ENCODE results near the gene RUNX3. TPM values are rescaled to one million over a fixed set of nuclear protein-coding genes. Genes with fewer than 3 reads are reported as not detected.
A peak's percentile ranks its signal among the peaks of the same experiment; 100 is the strongest.
"Not testable (repeated sequence)": the region's sequence is repeated elsewhere in the genome, so short reads cannot be mapped to it uniquely, and the experiment has no call there.

The RUNX3 gene
- total RNA-seq = not detected in 2 replicates
- not detected in 2 replicates for polyA plus RNA-seq
- polyA plus RNA-seq (2011; cell fraction: cytosol; rRNA removed) = not detected in 2 replicates
- polyA plus RNA-seq (2011; cell fraction: nucleus; rRNA removed) = not detected in 2 replicates
- not detected in 2 replicates for polyA plus RNA-seq (2012)
- not detected in 2 replicates for polyA minus RNA-seq
- polyA minus RNA-seq (2011; cell fraction: cytosol; rRNA and poly(A)+ RNA removed) = not detected
- polyA minus RNA-seq (2011; cell fraction: nucleus; rRNA and poly(A)+ RNA removed) = not detected in 2 replicates
- Bru-seq, nascent RNA = percentile 4 among the genes with signal in this experiment
- percentile 2 among the genes with signal in this experiment for BruChase-seq, experiment 1, labeled RNA remaining after a 6-hour chase
- percentile 2 among the genes with signal in this experiment for BruChase-seq, experiment 2, labeled RNA remaining after a 2-hour chase
- long read RNA-seq = 0 reads

DNA sequence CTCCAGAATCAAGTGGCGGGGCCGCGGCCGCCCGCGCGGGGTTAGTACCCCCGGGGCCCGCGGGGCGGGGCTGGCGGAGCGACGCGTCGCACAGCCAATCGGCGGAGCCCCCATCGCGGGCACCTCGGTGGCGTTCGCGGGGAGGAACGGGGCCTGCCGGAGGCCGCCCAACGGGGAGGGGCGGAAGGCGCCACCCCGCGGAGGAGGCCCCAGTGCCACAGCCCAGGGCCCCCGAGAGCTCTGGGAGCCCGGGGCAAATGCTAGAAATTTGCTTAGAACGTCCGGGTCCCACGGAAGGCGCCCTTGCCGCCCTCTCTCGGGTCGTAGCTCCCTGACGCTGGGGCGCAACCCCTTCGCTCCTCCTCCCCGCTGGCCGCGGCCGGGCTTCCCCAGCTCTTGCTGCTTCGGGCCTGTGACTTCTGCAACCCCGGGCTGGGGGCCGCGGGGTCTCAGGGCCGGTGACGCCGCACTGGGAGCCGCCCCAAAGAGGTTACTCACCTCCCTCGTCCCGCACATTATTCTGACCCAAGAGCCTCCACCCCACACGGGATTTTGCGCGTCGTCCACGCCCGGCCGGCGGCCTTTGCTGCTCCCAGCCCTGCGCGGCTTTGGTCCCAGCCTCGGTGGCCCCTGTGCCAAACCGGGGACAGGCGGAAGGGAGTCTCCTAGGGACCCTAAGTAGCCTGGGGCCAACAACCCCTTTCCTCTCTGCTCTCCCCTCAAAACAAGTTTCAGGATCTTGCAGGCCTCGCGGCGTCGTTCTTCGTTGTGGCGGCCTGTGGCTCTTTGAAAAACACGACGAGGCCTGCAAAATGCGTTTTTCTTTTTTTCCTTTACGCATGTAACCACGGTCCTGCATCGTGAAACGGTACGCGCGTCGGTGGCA, at the start of gene RUNX3:
Gene RUNX3, minus strand, starts transcription at position 17 of the 886 bp plus-strand sequence. CDS start 408 bp downstream, outside the sequence.
- no peak within 1 kb of the TSS for H3K9ac ChIP-seq (replicated peaks; ENCODE audit: extremely low read depth, insufficient read depth, low read length)
- dilution Hi-C loops (cut with MboI; ENCODE audit: extremely low pct_ligation_motif_present, low sequenced_read_pairs) (no loop called here), intact Hi-C loops (cut with micrococcal nuclease) (loop anchor here (5.0 kb wide), 1 partner anchor 272 kb away; no protein-coding TSS in a partner anchor)
- H3K27me3 ChIP-seq (ENCODE audit: control insufficient read depth in 2 of 2, insufficient read depth in 2 of 2, low read length in 2 of 2) = peaks cover 90 to 91% of the 10 kb centered on the region in 2 experiments
- no peaks in the 10 kb centered on the region for H3K9me3 ChIP-seq (replicated peaks; ENCODE audit: control insufficient read depth, insufficient read depth, low read length)
- H4K20me1 ChIP-seq (replicated peaks; ENCODE audit: control insufficient read depth, extremely low read depth, insufficient read depth, low read length) = no peaks in the 10 kb centered on the region
- ChIA-PET CTCF (interaction anchor here (0.7 to 2.9 kb wide), 3 partner anchors 10 to 171 kb away, joined by 3 to 16 read pairs (median 3); no protein-coding TSS in a partner anchor), POLR2A (no interaction called here)
- H3K4me2 ChIP-seq (ENCODE audit: insufficient read depth, low read length) = no peak within 1 kb of the TSS
- no peak for DNase-seq (ENCODE audit: low read depth, low spot score)
- no peaks in the 10 kb centered on the region for H3K36me3 ChIP-seq (ENCODE audit: control insufficient read depth in 2 of 2, extremely low read depth in 1 of 2, insufficient read depth in 2 of 2, low read length in 2 of 2)
- no TSS peak for BruUV-seq (replicated peaks)
- no peak within 1 kb of the TSS for H3K27ac ChIP-seq (ENCODE audit: insufficient read depth, low read depth, low read length)
- H3K9me1 ChIP-seq (replicated peaks; ENCODE audit: control insufficient read depth, extremely low read depth, insufficient read depth, low read length) = no peaks in the 10 kb centered on the region
- no peak for TF ChIP-seq POLR2A (IDR thresholded peaks at IDR 0.05; ENCODE audit: low read depth, low read length)
- TF ChIP-seq, protein P1, sequence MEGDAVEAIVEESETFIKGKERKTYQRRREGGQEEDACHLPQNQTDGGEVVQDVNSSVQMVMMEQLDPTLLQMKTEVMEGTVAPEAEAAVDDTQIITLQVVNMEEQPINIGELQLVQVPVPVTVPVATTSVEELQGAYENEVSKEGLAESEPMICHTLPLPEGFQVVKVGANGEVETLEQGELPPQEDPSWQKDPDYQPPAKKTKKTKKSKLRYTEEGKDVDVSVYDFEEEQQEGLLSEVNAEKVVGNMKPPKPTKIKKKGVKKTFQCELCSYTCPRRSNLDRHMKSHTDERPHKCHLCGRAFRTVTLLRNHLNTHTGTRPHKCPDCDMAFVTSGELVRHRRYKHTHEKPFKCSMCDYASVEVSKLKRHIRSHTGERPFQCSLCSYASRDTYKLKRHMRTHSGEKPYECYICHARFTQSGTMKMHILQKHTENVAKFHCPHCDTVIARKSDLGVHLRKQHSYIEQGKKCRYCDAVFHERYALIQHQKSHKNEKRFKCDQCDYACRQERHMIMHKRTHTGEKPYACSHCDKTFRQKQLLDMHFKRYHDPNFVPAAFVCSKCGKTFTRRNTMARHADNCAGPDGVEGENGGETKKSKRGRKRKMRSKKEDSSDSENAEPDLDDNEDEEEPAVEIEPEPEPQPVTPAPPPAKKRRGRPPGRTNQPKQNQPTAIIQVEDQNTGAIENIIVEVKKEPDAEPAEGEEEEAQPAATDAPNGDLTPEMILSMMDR (IDR thresholded peaks at IDR 0.05; ENCODE audit: extremely low read depth in 1 of 2, insufficient read depth in 1 of 2, low read depth in 1 of 2, low read length in 2 of 2) = no peak
- TF ChIP-seq POLR2AphosphoS5 (IDR thresholded peaks at IDR 0.05; ENCODE audit: insufficient read depth, low read depth, low read length) = no peak
- TF ChIP-seq EZH2 (IDR thresholded peaks at IDR 0.05; ENCODE audit: borderline replicate concordance, low read depth, low read length, severe bottlenecking) = no peak
- no peak for TF ChIP-seq JUN (IDR thresholded peaks at IDR 0.05; ENCODE audit: borderline replicate concordance, insufficient read depth, insufficient read length, low read depth)
- TF ChIP-seq GATA2 (IDR thresholded peaks at IDR 0.05; ENCODE audit: insufficient read depth, insufficient read length, low read depth, low read length) = no peak
- FAIRE-seq = no peak
- no peaks in the 10 kb centered on the region for H3K4me1 ChIP-seq (ENCODE audit: control insufficient read depth, extremely low read depth, insufficient read depth, low read length)
- H3K79me2 ChIP-seq (ENCODE audit: control insufficient read depth, insufficient read depth, low read length) = no peaks in the 10 kb centered on the region
- H2AFZ ChIP-seq (ENCODE audit: low read depth, low read length) = no peak within 1 kb of the TSS
- H3K4me3 ChIP-seq (replicated peaks in 1 of 3; ENCODE audit: insufficient read depth in 1 of 3, low read depth in 1 of 3, low read length in 3 of 3) = no peak within 1 kb of the TSS

DNA sequence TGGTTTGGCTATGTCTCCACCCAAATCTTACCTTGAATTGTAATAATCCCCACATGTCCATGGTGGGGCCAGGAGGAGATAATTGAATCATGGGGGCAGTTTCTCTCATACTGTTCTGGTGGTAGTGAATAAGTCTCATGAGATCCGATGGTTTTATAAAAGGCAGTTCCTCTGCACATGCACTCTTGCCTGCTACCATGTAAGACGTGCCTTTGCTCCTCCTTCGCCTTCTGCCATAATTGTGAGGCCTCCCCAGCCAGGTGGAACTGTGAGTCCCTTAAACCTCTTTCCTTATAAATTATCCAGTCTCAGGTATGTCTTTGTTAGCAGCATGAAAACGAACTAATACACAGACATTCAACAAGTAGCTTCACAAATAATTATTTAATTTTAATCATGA, 49.2 kb upstream of the RUNX3 start:
- CTCF ChIA-PET = not testable (repeated sequence)

More for the DNA sequence above, 49.2 kb upstream of the RUNX3 start:
- FAIRE-seq; DNase-seq (ENCODE audit: low read depth, low spot score); H3K9me3 ChIP-seq (replicated peaks; ENCODE audit: control insufficient read depth, insufficient read depth, low read length); H3K27ac ChIP-seq (ENCODE audit: insufficient read depth, low read depth, low read length); H3K9me1 ChIP-seq (replicated peaks; ENCODE audit: control insufficient read depth, extremely low read depth, insufficient read depth, low read length); POLR2A ChIA-PET; H3K36me3 ChIP-seq (ENCODE audit: control insufficient read depth in 2 of 2, extremely low read depth in 1 of 2, insufficient read depth in 2 of 2, low read length in 2 of 2); H3K9ac ChIP-seq (replicated peaks; ENCODE audit: extremely low read depth, insufficient read depth, low read length); intact Hi-C loops (cut with micrococcal nuclease); H3K4me3 ChIP-seq (replicated peaks in 1 of 3; ENCODE audit: insufficient read depth in 1 of 3, low read depth in 1 of 3, low read length in 3 of 3); H3K79me2 ChIP-seq (ENCODE audit: control insufficient read depth, insufficient read depth, low read length); dilution Hi-C loops (cut with MboI; ENCODE audit: extremely low pct_ligation_motif_present, low sequenced_read_pairs); BruUV-seq (replicated peaks); H3K4me1 ChIP-seq (ENCODE audit: control insufficient read depth, extremely low read depth, insufficient read depth, low read length); H2AFZ ChIP-seq (ENCODE audit: low read depth, low read length); H3K27me3 ChIP-seq (ENCODE audit: control insufficient read depth in 2 of 2, insufficient read depth in 2 of 2, low read length in 2 of 2); H3K4me2 ChIP-seq (ENCODE audit: insufficient read depth, low read length); H4K20me1 ChIP-seq (replicated peaks; ENCODE audit: control insufficient read depth, extremely low read depth, insufficient read depth, low read length): not testable (repeated sequence)
